GM12864 (cell line): ENCODE measurements around the gene PMEPA1.

Experiments
- DNase-seq: peaks from one replicate; pipeline ENCODE4 v3.0.0-alpha.2; 2011; ENCODE audit warnings: low read depth
- H3K4me3 ChIP-seq: 2 replicates; pipeline ENCODE4 v1.5.1; 2011; ENCODE audit warnings: mild to moderate bottlenecking, low read depth, low read length, control low read depth
- CTCF ChIP-seq: IDR thresholded peaks from 2 replicates; pipeline ENCODE4 v1.5.1; 2011; ENCODE audit warnings: low read depth, mild to moderate bottlenecking, moderate library complexity, low read length, control low read depth, inconsistent platforms; ENCODE audit errors: missing control alignments

The PMEPA1 gene

GRCh38 chr20:57718490-57719009, 8.7 kb upstream of the PMEPA1 start:
- TF ChIP-seq CTCF, result no peak
- no peak overlapping the region for H3K4me3 ChIP-seq
- peak; percentile 82 for DNase-seq

GRCh38 chr20:57717797-57718196, 8.0 kb upstream of the PMEPA1 start:
- DNase-seq, result no peak
- H3K4me3 ChIP-seq, result no peak overlapping the region
- TF ChIP-seq CTCF, result no peak

GRCh38 chr20:57716901-57717300, 7.1 kb upstream of the PMEPA1 start:
- TF ChIP-seq CTCF, result no peak
- no peak overlapping the region for H3K4me3 ChIP-seq
- no peak for DNase-seq

- TF ChIP-seq CTCF, result no peak
- H3K4me3 ChIP-seq, result no peak overlapping the region
- DNase-seq, result no peak
Measured at GRCh38 chr20:57716202-57716601, 6.4 kb upstream of the PMEPA1 start.

- no peak for TF ChIP-seq CTCF
- no peak for DNase-seq
- no peak overlapping the region for H3K4me3 ChIP-seq
Measured at GRCh38 chr20:57715268-57715904, 5.6 kb upstream of the PMEPA1 start.

GRCh38 chr20:57714409-57715267, 4.8 kb upstream of the PMEPA1 start:
- no peak for DNase-seq
- TF ChIP-seq CTCF, result no peak
- no peak overlapping the region for H3K4me3 ChIP-seq
